Putamen (tissue), 1 donor: ENCODE results near the gene LRIT2.
A peak's percentile ranks its signal among the peaks of the same experiment; 100 is the strongest.
"Not testable (repeated sequence)": the region's sequence is repeated elsewhere in the genome, so short reads cannot be mapped to it uniquely, and the experiment has no call there.

Experiments used
- DNase-seq: peaks from one replicate; pipeline ENCODE4 v3.0.0-alpha.2; 2016; ENCODE audit warnings: low spot score

LRIT2 gene

DNA sequence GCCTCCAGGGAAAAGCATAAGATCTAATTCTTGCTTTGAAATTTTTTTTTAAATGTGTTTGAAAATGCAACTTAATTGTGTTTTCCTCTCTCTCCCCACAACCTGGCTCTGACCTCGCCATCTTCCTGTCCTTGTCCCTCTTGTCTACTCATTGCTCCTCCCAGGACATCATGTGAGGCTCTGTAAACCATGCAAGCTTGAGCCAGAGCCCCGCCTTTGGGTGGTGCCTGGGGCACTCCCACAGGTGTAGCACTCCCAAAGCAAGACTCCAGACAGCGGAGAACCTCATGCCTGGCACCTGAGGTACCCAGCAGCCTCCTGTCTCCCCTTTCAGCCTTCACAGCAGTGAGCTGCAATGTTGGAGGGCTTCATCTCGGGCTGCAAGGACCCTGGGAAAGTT is 40.8 kb downstream of the LRIT2 start:
- no peak for DNase-seq

DNA sequence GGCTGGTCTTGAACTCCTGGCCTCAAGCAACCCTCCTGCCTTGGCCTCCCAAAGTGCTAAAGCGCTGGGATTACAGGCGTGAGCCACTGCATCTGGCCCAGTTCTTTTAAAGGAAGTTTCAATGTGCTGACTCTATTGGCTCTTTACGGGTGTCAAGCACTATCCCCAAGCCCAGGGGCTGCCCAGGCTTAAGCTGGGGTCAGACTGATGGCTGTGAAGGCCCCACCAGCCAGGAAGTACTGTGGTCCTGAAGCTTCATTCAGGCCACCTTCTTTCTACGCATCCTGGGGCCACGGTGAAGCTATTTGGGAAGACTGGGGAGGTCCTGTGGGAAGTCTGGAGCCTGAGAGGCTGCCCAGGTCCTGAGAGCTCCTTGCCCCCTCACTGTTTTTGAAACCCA is 43.7 kb downstream of the LRIT2 start:
- no peak for DNase-seq

DNA sequence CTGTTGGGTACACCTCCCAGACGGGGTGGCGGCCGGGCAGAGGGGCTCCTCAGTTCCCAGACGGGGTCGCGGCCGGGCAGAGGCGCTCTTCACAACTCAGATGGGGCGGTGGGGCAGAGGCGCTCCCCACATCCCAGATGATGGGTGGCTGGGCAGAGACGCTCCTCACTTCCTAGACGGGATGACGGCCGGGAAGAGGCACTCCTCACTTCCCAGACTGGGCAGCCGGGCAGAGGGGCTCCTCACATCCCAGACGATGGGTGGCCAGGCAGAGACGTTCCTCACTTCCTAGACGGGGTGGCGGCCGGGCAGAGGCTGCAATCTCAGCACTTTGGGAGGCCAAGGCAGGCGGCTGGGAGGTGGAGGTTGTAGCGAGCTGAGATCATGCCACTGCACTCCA is 45.0 kb downstream of the LRIT2 start:
- not testable (repeated sequence) for DNase-seq

DNA sequence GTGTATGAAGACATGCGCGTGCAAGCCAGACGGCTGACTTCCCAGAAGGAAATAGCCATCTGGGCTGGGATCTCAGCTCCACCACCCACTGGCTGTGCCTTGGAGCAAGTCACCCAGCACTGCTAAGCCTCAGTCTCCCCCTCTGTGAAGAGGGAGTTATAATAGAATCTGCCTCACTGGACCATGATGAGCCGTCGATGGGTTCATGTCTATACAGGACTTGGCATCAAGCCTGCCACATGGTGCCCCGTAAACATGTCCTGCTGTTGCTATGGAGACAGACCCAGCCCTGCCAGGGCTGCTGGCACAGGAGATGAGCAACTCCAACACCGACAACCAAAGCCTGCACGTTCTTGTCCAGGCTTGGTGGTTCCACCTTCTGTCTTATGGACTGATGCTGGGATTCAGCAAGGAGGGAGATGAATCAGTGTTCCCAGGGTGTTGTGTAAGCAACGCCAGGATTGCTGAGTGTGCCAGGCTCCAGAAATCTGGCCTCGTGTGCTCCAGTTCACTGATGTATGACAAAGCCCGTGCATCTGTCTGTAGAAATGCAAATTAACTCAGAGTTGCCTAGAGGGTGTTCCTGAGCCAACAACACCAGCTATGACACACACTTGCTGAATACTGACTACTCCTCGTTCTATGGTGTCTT is 46.2 kb downstream of the LRIT2 start:
- peak; percentile 28 for DNase-seq

DNA sequence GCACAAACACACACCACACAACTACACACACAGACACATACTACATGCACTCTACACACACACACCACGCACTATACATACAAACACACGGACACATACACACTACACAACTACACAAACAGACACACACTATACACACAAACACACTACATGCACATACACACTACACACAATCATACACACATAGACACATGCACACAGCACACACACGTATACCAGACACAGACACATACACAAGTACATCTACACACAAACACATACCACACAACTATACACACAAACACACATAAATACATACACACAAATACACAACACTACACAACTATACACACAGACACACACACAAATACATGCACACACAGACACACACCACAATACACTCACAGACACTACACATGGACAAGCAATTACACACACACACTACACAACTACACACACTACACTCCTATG is 47.2 kb downstream of the LRIT2 start:
- DNase-seq, result no peak

DNA sequence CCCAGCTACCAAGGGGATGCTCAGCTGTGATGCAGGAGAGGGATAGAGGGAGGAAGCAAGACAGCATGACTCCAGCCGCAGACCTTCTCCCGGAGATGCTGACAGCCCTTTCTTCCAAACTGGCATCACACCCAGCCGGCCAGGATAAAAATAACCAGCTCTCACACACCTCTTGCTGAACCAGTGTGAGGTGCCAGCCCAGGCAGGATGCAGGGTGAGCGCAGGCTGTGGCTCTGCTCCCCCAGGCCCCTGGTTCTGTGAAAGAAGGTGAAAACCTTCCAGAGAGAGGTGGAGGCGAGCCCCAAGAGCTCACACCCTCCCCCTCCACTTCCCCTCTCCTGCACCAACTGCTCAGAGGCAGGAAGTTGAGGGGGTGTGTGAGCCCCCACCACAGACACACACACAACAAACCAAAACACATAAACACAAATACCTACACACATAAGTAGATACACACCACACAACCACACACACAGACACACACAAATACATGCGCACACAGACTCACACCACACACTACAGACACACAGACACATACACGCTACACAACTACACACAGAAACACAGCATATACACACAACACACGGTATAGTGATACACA is 47.7 kb downstream of the LRIT2 start:
- DNase-seq, result no peak

DNA sequence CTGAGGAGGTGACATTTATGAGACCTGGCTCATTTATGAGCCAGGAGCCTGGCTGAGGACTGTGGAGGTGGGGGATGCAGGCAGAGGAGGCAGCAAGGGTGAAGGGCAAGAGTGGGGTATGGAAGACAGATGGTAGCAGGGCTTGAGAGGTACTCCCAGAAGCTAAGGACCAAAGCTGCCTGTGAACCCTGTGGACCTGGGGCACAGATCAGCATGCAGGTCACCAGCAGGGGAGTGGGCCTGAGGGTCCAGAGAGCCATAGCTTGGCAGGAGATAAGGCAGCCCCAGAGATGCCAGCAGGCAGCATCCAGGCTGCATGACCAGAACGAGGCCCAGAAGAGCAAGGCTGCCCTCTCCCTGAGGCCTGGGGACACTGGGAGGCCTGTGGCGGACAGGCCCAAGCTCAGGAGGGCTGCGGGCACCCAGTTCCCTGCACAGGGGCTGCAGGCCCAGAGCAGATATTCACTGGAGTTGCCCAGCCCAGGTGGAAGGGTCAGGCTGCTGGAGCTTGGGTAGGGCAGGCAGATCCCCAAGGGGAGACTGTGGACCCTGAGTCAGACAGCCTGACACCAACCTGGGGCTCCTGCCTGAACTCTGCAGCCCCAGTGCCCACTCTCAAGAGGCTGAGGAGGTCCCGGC is 48.4 kb downstream of the LRIT2 start:
- no peak for DNase-seq

DNA sequence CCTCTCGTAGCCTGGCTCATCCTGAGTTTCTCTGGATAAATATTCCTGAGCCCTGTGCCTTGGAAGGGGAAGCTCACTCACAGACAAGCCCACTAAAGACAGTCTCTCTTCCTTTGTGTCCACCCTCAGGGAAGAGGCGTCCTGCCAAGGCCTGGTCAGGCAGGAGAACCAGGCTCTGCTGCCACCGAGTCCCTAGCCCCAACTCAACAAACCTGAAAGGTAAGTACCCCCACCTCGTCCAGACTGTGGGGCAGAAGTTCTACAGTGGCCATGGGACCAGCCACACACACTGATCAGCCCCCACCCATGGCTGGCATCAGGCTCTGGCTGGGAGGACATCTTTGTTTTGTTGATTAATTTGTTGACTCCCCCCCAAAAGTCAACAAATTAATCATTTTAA is 49.0 kb downstream of the LRIT2 start:
- DNase-seq, result no peak

DNA sequence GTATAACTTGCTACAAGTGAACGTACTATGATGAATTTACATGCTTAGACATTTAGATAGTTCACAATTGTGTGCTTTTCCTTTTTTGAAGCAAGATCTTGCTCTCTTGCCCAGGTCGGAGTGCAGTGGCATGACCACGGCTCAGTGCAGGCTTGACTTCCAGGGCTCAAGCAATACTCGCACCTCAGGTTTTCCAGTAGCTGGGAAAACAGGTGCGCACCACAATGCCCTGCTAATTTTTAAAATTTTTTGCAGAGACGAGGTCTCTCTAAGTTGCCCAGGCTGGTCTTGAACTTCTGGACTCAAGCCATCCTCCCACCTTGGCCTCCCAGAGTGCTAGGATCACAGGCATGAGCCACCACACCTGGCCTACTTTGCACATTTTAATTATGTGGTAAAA is 49.9 kb downstream of the LRIT2 start:
- DNase-seq, result no peak

DNA sequence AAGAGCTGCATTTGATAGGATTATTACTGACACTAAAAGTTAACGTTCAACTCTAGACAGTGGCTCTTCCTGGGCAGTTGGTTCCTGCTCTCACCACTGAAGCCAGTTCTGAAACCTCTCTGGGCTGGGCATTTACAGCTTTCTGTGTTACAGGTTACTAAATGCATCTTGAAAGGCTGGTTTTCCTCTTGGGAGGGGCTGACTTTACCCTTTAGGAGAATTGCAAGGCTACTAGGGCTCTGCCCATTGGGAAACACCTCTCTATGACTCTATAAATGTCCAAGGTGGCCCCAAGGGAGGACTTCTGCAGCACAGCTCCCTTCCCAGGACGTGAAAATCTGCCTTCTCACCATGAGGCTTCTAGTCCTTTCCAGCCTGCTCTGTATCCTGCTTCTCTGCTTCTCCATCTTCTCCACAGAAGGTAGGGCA is 51.8 kb downstream of the LRIT2 start, which contains the start of gene GPR15LG:
GPR15LG (plus strand) TSS at position 301 of the 429 bp plus-strand sequence; CDS start at position 352, 51 bp downstream.
- no peak for DNase-seq

DNA sequence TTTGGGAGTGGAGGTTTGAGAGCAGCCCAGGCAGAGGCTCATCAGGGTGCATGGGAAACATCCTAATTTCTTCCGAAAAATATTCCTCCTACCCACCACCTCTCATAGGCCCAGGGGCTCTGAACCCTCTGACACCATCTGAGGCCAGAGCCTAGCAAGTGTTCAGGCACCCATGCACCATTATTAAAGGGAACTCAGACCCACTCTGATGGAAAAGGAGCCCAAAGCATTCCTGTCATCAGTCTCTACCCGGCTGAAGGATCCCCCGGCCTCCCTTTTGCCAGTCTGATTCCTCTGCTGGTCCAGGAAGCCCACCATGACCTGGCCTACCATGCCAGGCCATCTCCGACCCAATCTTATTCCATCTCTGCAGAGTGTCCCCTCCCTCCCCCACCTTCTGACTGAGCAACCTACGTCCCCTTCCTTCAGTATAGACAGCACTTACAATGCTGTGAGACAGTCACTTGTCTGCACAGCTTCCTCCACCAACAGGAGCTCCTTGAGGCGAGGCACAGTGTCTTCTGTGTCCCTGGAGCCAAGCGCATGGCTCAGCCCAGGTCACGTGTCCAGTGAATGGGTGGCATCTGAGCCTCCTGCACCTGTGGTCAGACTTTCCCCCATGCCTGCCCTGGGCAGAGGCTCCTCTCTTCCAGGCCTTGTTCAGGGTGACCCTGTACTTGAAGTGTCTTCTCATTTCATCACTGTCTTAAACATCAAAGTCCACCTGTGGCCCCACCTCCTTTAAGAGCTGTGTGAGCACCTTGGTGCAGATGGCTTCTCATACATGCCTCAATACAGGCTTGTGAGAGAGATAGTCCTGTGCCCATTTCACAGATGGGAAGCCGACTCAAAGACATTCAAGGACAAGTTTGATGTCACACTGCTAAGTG is 52.6 kb downstream of the LRIT2 start:
- DNase-seq, result no peak

DNA sequence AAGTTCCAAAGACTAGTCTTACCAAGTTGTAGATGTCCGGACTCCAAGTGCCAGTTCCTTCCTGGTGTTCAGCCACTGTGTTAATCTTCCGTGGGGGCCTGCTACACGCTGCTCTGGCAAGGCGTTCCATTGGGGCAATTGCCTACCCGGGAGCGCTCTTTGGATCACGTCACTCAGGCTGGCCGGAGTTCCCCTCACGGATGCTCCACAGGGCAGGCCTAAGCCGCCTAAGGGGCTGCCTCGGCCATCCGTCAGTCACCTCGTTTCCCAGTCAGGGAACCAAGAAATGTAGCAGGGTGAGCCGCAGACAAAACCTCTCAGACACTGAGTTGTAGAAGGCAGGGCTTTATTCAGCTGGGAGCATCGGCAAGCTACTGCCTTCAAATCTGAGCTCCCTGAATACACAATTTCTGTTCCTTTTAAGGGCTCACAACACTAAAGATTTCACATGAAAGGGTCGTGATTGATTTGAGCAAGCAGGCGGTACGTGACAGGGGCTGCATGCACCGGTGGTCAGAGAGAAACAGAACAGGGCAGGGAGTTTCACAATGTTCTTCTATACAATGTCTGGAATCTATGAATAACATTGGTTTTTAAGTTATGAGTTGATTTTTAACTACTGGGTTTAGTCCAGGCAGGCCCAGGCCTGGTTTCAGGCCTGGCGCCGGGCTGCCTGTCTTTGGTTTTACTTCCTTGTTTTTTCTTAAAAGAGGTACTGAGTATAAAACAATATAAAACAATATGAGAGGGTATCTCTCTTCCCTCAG is 53.5 kb downstream of the LRIT2 start:
- not testable (repeated sequence) for DNase-seq

DNA sequence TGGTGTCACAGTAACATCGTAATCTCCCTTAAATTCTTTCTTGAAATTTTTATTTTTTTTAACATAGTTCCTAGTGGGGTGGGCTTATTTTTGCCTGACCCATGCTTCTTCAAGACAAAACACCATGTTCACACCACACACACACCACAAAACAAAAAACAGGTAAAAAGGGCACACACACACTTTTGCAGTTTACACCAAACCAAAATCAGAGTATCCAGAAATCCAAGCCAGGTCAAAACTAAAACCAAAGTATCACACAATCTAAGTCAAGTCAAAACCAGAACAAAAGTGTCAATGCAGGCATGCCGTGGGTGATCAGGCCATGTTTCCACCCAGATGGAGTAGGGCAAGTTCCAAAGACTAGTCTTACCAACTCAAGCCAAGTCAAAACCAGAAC is 54.1 kb downstream of the LRIT2 start:
- DNase-seq, result not testable (repeated sequence)
